Measurements from ENCODE around the gene KLHDC10.

DNA sequence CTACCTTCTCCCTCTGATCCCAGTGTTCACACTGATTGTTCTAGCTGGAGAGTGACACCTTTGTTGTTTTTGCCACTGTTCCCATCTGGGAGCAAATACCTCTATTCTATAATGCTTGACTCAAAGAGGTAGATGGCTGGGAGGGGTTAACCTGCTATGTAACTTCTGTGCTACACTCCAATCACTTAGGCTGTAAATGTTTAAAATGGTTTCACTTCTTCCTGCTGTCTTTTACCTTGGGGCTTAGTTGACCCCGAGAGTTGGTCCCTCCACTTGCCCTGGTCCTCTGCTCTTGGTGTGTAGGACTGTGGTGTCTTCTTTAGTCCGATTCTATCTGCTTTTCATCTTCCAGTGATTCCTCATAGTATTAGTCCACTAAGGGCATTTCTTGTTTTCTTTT, 22.3 kb downstream of the KLHDC10 start:
- TF ChIP-seq, protein P1, sequence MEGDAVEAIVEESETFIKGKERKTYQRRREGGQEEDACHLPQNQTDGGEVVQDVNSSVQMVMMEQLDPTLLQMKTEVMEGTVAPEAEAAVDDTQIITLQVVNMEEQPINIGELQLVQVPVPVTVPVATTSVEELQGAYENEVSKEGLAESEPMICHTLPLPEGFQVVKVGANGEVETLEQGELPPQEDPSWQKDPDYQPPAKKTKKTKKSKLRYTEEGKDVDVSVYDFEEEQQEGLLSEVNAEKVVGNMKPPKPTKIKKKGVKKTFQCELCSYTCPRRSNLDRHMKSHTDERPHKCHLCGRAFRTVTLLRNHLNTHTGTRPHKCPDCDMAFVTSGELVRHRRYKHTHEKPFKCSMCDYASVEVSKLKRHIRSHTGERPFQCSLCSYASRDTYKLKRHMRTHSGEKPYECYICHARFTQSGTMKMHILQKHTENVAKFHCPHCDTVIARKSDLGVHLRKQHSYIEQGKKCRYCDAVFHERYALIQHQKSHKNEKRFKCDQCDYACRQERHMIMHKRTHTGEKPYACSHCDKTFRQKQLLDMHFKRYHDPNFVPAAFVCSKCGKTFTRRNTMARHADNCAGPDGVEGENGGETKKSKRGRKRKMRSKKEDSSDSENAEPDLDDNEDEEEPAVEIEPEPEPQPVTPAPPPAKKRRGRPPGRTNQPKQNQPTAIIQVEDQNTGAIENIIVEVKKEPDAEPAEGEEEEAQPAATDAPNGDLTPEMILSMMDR (IDR thresholded peaks at IDR 0.05; ENCODE audit: insufficient read depth, low read length, poor library complexity, severe bottlenecking): no peak
- TF ChIP-seq EZH2phosphoT487 (conservative IDR thresholded peaks at IDR 0.05; ENCODE audit: low read length): no peak
